Naive thymus-derived CD4-positive, alpha-beta T cell (primary cell): Measurements from ENCODE around the gene ARNT2. TPM values are rescaled to one million over a fixed set of nuclear protein-coding genes. Genes with fewer than 3 reads are reported as not detected.

Experiments
- ATAC-seq: fragments of 150-1000 bp; cut with Tn5 transposase; 2 replicates; pipeline ENCODE4 v1.10.0; 2021; ENCODE audit warnings: mild to moderate bottlenecking, moderate library complexity
- CTCF ChIA-PET: fragments of 350-600 bp; sonication (Branson Sonifier 250); formaldehyde crosslinking; loops from one replicate; lab custom pipeline; 2021; ENCODE audit warnings: antibody characterized with exemption; lab: Charles Lee
- POLR2A ChIA-PET: fragments of 350-600 bp; sonication (Branson Sonifier 250); formaldehyde crosslinking; loops from one replicate; lab custom pipeline; 2021; ENCODE audit warnings: antibody characterized with exemption, inconsistent platforms; lab: Charles Lee
- DNase-seq, 9 donors: peaks; one replicate each; pipeline versions ENCODE4 v3.0.0 to v3.0.0-alpha.2; 2020 to 2022; ENCODE audit warnings: mixed read lengths in 1 of 9
- H3K27ac ChIP-seq: one replicate; pipeline ENCODE4 v1.7.0; 2013; ENCODE audit warnings: mild to moderate bottlenecking, low read depth, low read length, moderate library complexity
- H3K27me3 ChIP-seq, 2 donors: one replicate each; pipeline ENCODE4 v1.7.0; 2013; ENCODE audit warnings: low read length in 2 of 2, mild to moderate bottlenecking in 2 of 2, moderate library complexity in 2 of 2; ENCODE audit not compliant: control insufficient read depth in 2 of 2, insufficient read depth in 2 of 2
- H3K36me3 ChIP-seq, 3 experiments: 1 replicate in 2 of 3; 2 replicates in 1 of 3; pipeline ENCODE4 v1.7.0; 2013; ENCODE audit warnings: low read length in 3 of 3, mild to moderate bottlenecking in 3 of 3, moderate library complexity in 1 of 3; ENCODE audit not compliant: insufficient read depth in 3 of 3, control insufficient read depth in 2 of 3
- H3K4me1 ChIP-seq, 2 donors: one replicate each; pipeline ENCODE4 v1.7.0; 2013; ENCODE audit warnings: low read length in 2 of 2, mild to moderate bottlenecking in 2 of 2, moderate library complexity in 1 of 2; ENCODE audit not compliant: control insufficient read depth in 2 of 2, insufficient read depth in 2 of 2
- H3K4me3 ChIP-seq: 2 replicates; pipeline ENCODE4 v1.7.0; 2013; ENCODE audit warnings: mild to moderate bottlenecking, low read length
- H3K9me3 ChIP-seq, 3 experiments: 1 replicate in 2 of 3; 2 replicates in 1 of 3; pipeline ENCODE4 v1.7.0; 2013; ENCODE audit warnings: low read length in 3 of 3; ENCODE audit not compliant: control insufficient read depth in 2 of 3
- H3K27ac Mint-ChIP-seq, 9 donors: one replicate each; pipeline ENCODE4 v1.8.0; 2020 to 2022; ENCODE audit warnings: mixed read lengths in 9 of 9, mild to moderate bottlenecking in 8 of 9, moderate library complexity in 5 of 9, inconsistent platforms in 2 of 9
- H3K27me3 Mint-ChIP-seq, 5 donors: one replicate each; pipeline ENCODE4 v1.8.0; 2021 to 2022; ENCODE audit warnings: mixed read lengths in 5 of 5, mild to moderate bottlenecking in 1 of 5
- H3K36me3 Mint-ChIP-seq, 5 donors: one replicate each; pipeline ENCODE4 v1.8.0; 2020 to 2022; ENCODE audit warnings: mixed read lengths in 5 of 5, mild to moderate bottlenecking in 3 of 5, inconsistent platforms in 1 of 5
- H3K4me1 Mint-ChIP-seq, 7 donors: one replicate each; pipeline ENCODE4 v1.8.0; 2020 to 2022; ENCODE audit warnings: mixed read lengths in 7 of 7, mild to moderate bottlenecking in 3 of 7, inconsistent platforms in 1 of 7
- H3K4me3 Mint-ChIP-seq, 10 donors: one replicate each; pipeline ENCODE4 v1.8.0; 2020 to 2022; ENCODE audit warnings: mild to moderate bottlenecking in 10 of 10, mixed read lengths in 10 of 10, moderate library complexity in 6 of 10, inconsistent platforms in 2 of 10
- H3K9me3 Mint-ChIP-seq, 11 donors: one replicate each; pipeline ENCODE4 v1.8.0; 2020 to 2022; ENCODE audit warnings: mixed read lengths in 11 of 11, mild to moderate bottlenecking in 4 of 11, inconsistent platforms in 1 of 11, moderate library complexity in 1 of 11
- intact Hi-C, 2 donors: fragments of 100-400 bp; cut with micrococcal nuclease; formaldehyde crosslinking; loops; one replicate each; pipeline ENCODE4 v1.15.1; 2023
- polyA plus RNA-seq, 2 donors: library from polyadenylated mRNA; unstranded; fragments of 300-500 nt; fragmentation: Illumina TruSeq; gene quantifications; one replicate each; pipeline ENCODE4 v1.2.3, GENCODE V29; 2021
- total RNA-seq, 6 experiments: library from RNA in 5 of 6; stranded (reverse) in 5 of 6; gene quantifications; 1 replicate in 5 of 6; 2 replicates in 1 of 6; pipeline ENCODE4 v1.2.3 and lab custom pipeline; 2021 to 2026

The ARNT2 gene
- total and polyA plus RNA-seq, 7 experiments from 2014 or later = not detected

- no peaks in the 10 kb centered on the region for H3K4me1 ChIP-seq
- ChIA-PET CTCF (no interaction called here), POLR2A (no interaction called here)
- DNase-seq (no peak), ATAC-seq (no peak)
- H3K9me3 Mint-ChIP-seq = peaks cover 0 to 1% (median 0%) of the 10 kb centered on the region in 11 donors
- intact Hi-C loops = no loop called here
- H3K9me3 ChIP-seq = no peaks in the 10 kb centered on the region
- no peaks in the 10 kb centered on the region for H3K27me3 ChIP-seq
- H3K36me3 Mint-ChIP-seq = no peaks in the 10 kb centered on the region
- no peak overlapping the region for H3K27ac ChIP-seq
- no peak overlapping the region for H3K4me3 ChIP-seq
- no peak overlapping the region for H3K4me3 Mint-ChIP-seq
- no peaks in the 10 kb centered on the region for H3K4me1 Mint-ChIP-seq
- H3K27me3 Mint-ChIP-seq = peaks cover 0 to 18% (median 6%) of the 10 kb centered on the region in 5 donors
- H3K27ac Mint-ChIP-seq = no peak overlapping the region
- H3K36me3 ChIP-seq = no peaks in the 10 kb centered on the region
Observed at GRCh38 chr15:80483725-80484161, 79.6 kb downstream of the ARNT2 start.

GRCh38 chr15:80484333-80484864 lies 80.2 kb downstream of the ARNT2 start:
- H3K4me3 Mint-ChIP-seq = no peak overlapping the region
- intact Hi-C loops = no loop called here
- POLR2A ChIA-PET = no interaction called here
- H3K27me3 ChIP-seq = no peaks in the 10 kb centered on the region
- no peak overlapping the region for H3K27ac Mint-ChIP-seq
- no peaks in the 10 kb centered on the region for H3K4me1 ChIP-seq
- H3K4me3 ChIP-seq = no peak overlapping the region
- no peak overlapping the region for H3K27ac ChIP-seq
- no peaks in the 10 kb centered on the region for H3K9me3 ChIP-seq
- no peak for DNase-seq
- no peak for ATAC-seq
- H3K9me3 Mint-ChIP-seq = peaks cover 0 to 1% (median 0%) of the 10 kb centered on the region in 11 donors
- CTCF ChIA-PET = no interaction called here
- H3K36me3 Mint-ChIP-seq = no peaks in the 10 kb centered on the region
- peaks cover 0 to 18% (median 6%) of the 10 kb centered on the region in 5 donors for H3K27me3 Mint-ChIP-seq
- H3K4me1 Mint-ChIP-seq = no peaks in the 10 kb centered on the region
- no peaks in the 10 kb centered on the region for H3K36me3 ChIP-seq

- CTCF ChIA-PET = no interaction called here
- H3K9me3 ChIP-seq = no peaks in the 10 kb centered on the region
- ATAC-seq (no peak), DNase-seq (no peak)
- H3K4me1 ChIP-seq = no peaks in the 10 kb centered on the region
- POLR2A ChIA-PET = no interaction called here
- H3K4me3 ChIP-seq = no peak overlapping the region
- H3K4me3 Mint-ChIP-seq = no peak overlapping the region
- H3K27ac Mint-ChIP-seq = no peak overlapping the region
- no peaks in the 10 kb centered on the region for H3K27me3 ChIP-seq
- H3K36me3 ChIP-seq = no peaks in the 10 kb centered on the region
- peaks cover 1 to 17% (median 6%) of the 10 kb centered on the region in 5 donors for H3K27me3 Mint-ChIP-seq
- H3K36me3 Mint-ChIP-seq = no peaks in the 10 kb centered on the region
- H3K4me1 Mint-ChIP-seq = no peaks in the 10 kb centered on the region
- H3K27ac ChIP-seq = no peak overlapping the region
- peaks cover 0 to 1% (median 0%) of the 10 kb centered on the region in 11 donors for H3K9me3 Mint-ChIP-seq
- intact Hi-C loops = no loop called here
Observed at GRCh38 chr15:80485370-80486164, 81.4 kb downstream of the ARNT2 start.

DNA sequence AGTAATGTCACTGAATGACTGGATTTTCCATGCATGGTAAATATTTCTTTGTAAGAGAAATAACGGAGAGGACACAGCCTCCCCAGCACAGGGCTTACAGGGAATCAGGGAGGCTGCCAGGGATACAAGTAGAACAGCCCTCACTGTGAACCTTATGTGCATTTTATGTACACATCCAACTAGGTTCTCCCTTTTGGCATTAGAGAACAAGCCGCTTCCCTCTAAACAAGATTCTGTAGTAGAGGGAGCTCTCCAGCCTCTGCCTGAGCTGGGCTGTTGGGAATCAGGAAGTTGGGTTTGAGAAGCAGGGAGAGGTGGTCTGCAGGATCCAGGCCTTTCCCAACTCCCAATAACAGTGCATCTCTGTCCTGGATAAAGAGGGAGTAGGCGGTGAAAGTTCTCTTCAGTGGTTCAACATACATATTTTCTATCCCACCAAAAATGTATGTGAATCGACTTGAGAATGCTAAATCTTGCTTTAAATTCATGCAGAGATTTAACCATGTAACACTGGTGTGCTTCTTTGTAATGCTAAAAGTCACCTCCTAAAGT lies 83.7 kb downstream of the ARNT2 start:
- Mint-ChIP-seq H3K4me3 (no peak overlapping the region), H3K4me1 (no peaks in the 10 kb centered on the region), H3K27ac (no peak overlapping the region), H3K36me3 (no peaks in the 10 kb centered on the region), H3K9me3 (peaks cover 0 to 1% (median 0%) of the 10 kb centered on the region in 11 donors), H3K27me3 (peaks cover 3 to 22% (median 9%) of the 10 kb centered on the region in 5 donors)
- Histone ChIP-seq H3K27me3 (no peaks in the 10 kb centered on the region), H3K4me3 (no peak overlapping the region), H3K27ac (no peak overlapping the region), H3K9me3 (no peaks in the 10 kb centered on the region), H3K4me1 (no peaks in the 10 kb centered on the region), H3K36me3 (no peaks in the 10 kb centered on the region)
- ChIA-PET CTCF (interaction anchor here (0.6 kb wide), 1 partner anchor 32 kb away, joined by 3 read pairs; no protein-coding TSS in a partner anchor), POLR2A (no interaction called here)
- no peak for DNase-seq
- ATAC-seq = no peak
- intact Hi-C loops = no loop called here

GRCh38 chr15:80489030-80489594 lies 84.9 kb downstream of the ARNT2 start:
- H3K27ac Mint-ChIP-seq = no peak overlapping the region
- ChIA-PET POLR2A (no interaction called here), CTCF (no interaction called here)
- peaks cover 0 to 1% (median 0%) of the 10 kb centered on the region in 11 donors for H3K9me3 Mint-ChIP-seq
- H3K27me3 ChIP-seq = no peaks in the 10 kb centered on the region
- no peaks in the 10 kb centered on the region for H3K36me3 ChIP-seq
- H3K27me3 Mint-ChIP-seq = peaks cover 4 to 22% (median 9%) of the 10 kb centered on the region in 5 donors
- no peaks in the 10 kb centered on the region for H3K4me1 ChIP-seq
- H3K4me1 Mint-ChIP-seq = no peaks in the 10 kb centered on the region
- no peaks in the 10 kb centered on the region for H3K9me3 ChIP-seq
- ATAC-seq (peak; percentile 47), DNase-seq (no peak)
- no peak overlapping the region for H3K4me3 Mint-ChIP-seq
- intact Hi-C loops = no loop called here
- H3K4me3 ChIP-seq = no peak overlapping the region
- no peak overlapping the region for H3K27ac ChIP-seq
- no peaks in the 10 kb centered on the region for H3K36me3 Mint-ChIP-seq

DNA sequence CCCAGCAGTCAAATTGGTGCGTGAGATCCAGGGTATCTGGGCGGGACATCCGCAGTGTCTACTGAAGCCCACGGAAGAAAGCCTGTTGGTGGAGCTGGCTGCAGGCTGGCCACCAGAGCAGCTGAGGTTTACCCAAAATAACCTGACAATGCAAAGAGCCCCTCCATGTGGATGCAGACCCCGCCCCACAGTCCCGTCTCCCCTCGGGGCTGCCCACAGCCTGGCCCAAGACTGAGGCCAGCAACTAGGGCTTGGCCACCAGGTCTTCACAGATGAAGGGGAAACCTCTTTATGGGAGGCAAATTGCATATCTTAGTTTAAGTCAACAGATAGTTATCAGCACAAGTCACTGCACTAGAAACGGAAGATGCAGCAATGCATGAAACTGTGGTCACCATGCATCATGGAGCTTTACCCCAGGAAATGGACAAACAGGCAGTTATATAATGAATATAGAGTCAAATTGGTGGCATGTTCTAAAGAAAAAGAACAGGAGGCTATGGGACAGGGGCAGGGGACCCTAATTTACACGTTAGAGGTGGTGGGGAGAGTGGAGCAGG lies 86.3 kb downstream of the ARNT2 start:
- CTCF ChIA-PET = no interaction called here

More for the DNA sequence above, 86.3 kb downstream of the ARNT2 start:
- Mint-ChIP-seq H3K4me3 (no peak overlapping the region), H3K27ac (no peak overlapping the region), H3K36me3 (no peaks in the 10 kb centered on the region), H3K4me1 (no peaks in the 10 kb centered on the region), H3K9me3 (peaks cover 0 to 1% (median 0%) of the 10 kb centered on the region in 11 donors), H3K27me3 (peaks cover 4 to 18% (median 9%) of the 10 kb centered on the region in 5 donors)
- no peaks in the 10 kb centered on the region for H3K9me3 ChIP-seq
- DNase-seq (no peak), ATAC-seq (no peak)
- POLR2A ChIA-PET = no interaction called here
- intact Hi-C loops = no loop called here
- no peaks in the 10 kb centered on the region for H3K27me3 ChIP-seq
- H3K36me3 ChIP-seq = no peaks in the 10 kb centered on the region
- H3K4me1 ChIP-seq = no peaks in the 10 kb centered on the region
- no peak overlapping the region for H3K27ac ChIP-seq
- H3K4me3 ChIP-seq = no peak overlapping the region
